PC-9 (cell line): Measurements from ENCODE around the gene SNX5.

Experiments
- EZH2 ChIP-seq: fragments of 200-600 bp; sonication (generic); IDR thresholded peaks from 2 replicates; pipeline ENCODE4 v1.8.0; 2017; ENCODE audit warnings: antibody characterized with exemption, low read depth
- TF ChIP-seq, protein P1 (sequence below): fragments of 200-600 bp; sonication (generic); conservative IDR thresholded peaks from 2 replicates; pipeline ENCODE4 v1.6.1; 2017; ENCODE audit warnings: mixed run types, antibody characterized with exemption, mild to moderate bottlenecking, moderate library complexity

DNA sequence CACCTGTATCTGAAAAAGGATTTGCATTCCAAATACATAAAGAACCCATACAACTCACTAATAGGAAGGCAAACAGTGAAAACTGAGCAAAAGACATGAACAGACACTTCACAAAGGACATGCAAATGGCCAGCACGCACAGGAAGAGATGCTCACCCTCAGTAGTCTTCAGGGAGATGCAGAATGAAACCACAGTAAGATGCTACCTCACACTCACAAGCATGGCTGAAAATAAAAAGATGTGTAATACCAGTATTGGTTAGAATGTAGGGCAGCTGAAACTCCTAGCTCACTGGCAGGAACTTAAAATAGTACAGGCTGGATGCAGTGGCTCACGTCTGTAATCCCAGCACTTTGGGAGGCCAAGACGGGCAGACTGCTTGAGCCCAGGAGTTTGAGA lies 64.6 kb downstream of the SNX5 start:
- TF ChIP-seq, protein P1, sequence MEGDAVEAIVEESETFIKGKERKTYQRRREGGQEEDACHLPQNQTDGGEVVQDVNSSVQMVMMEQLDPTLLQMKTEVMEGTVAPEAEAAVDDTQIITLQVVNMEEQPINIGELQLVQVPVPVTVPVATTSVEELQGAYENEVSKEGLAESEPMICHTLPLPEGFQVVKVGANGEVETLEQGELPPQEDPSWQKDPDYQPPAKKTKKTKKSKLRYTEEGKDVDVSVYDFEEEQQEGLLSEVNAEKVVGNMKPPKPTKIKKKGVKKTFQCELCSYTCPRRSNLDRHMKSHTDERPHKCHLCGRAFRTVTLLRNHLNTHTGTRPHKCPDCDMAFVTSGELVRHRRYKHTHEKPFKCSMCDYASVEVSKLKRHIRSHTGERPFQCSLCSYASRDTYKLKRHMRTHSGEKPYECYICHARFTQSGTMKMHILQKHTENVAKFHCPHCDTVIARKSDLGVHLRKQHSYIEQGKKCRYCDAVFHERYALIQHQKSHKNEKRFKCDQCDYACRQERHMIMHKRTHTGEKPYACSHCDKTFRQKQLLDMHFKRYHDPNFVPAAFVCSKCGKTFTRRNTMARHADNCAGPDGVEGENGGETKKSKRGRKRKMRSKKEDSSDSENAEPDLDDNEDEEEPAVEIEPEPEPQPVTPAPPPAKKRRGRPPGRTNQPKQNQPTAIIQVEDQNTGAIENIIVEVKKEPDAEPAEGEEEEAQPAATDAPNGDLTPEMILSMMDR = no peak
- no peak for TF ChIP-seq EZH2
